HG02798 (cell line): ENCODE measurements around the gene SPACA6.
"Not testable (repeated sequence)": the region's sequence is repeated elsewhere in the genome, so short reads cannot be mapped to it uniquely, and the experiment has no call there.

Source experiments
- ATAC-seq: cut with Tn5 transposase; IDR thresholded peaks from one replicate; pipeline ENCODE4 v1.9.1; 2021; ENCODE audit warnings: mild to moderate bottlenecking; ENCODE audit not compliant: unreplicated experiment, poor library complexity

Gene SPACA6

GRCh38 chr19:51733742-51734522, 40.8 kb downstream of the SPACA6 start:
- no peak for ATAC-seq

GRCh38 chr19:51735759-51736449, 42.8 kb downstream of the SPACA6 start:
- ATAC-seq = no peak

- ATAC-seq = no peak
Measured at GRCh38 chr19:51737389-51737788, 44.3 kb downstream of the SPACA6 start.

- no peak for ATAC-seq
Measured at GRCh38 chr19:51737924-51738323, 44.8 kb downstream of the SPACA6 start.

- not testable (repeated sequence) for ATAC-seq
Measured at GRCh38 chr19:51738523-51738922, 45.4 kb downstream of the SPACA6 start.

- ATAC-seq = no peak
Measured at GRCh38 chr19:51739466-51740213, 46.5 kb downstream of the SPACA6 start.

GRCh38 chr19:51740356-51740755, 47.2 kb downstream of the SPACA6 start:
- ATAC-seq = no peak

GRCh38 chr19:51742789-51743188, 49.7 kb downstream of the SPACA6 start:
- no peak for ATAC-seq

GRCh38 chr19:51743405-51743804, 50.3 kb downstream of the SPACA6 start:
- ATAC-seq = no peak

- no peak for ATAC-seq
Measured at GRCh38 chr19:51746731-51747130, 53.6 kb downstream of the SPACA6 start.

- ATAC-seq = no peak
Measured at GRCh38 chr19:51749979-51750378, 56.8 kb downstream of the SPACA6 start.

- ATAC-seq = no peak
Measured at GRCh38 chr19:51750400-51751094, 57.4 kb downstream of the SPACA6 start.

- no peak for ATAC-seq
Measured at GRCh38 chr19:51751655-51752054, 58.5 kb downstream of the SPACA6 start, which contains the start of gene FPR1. Gene FPR1, minus strand, starts transcription at chr19:51751878. Its CDS starts 4,884 bp downstream, at chr19:51746994.

- no peak for ATAC-seq
Measured at GRCh38 chr19:51754109-51754508, 61.0 kb downstream of the SPACA6 start.

- no peak for ATAC-seq
Measured at GRCh38 chr19:51754770-51755169, 61.6 kb downstream of the SPACA6 start.
